H1 (cell line): ENCODE results near the gene OTOS. TPM values are rescaled to one million over a fixed set of nuclear protein-coding genes. Genes with fewer than 3 reads are reported as not detected.

ENCODE experiments used
- CTCF ChIA-PET: fragments of 300-600 bp; sonication (Branson Sonifier 250); formaldehyde crosslinking; loops from one replicate; lab custom pipeline; 2021; ENCODE audit not compliant: partially characterized antibody; lab: Charles Lee
- POLR2A ChIA-PET: fragments of 300-600 bp; sonication (Branson Sonifier 250); formaldehyde crosslinking; loops from one replicate; lab custom pipeline; 2021; ENCODE audit warnings: inconsistent platforms; ENCODE audit not compliant: partially characterized antibody; lab: Charles Lee
- DNase-seq, 2 experiments: peaks; one replicate each; pipeline versions ENCODE4 v3.0.0 to v3.0.0-alpha.2; 2010 to 2022; ENCODE audit warnings: low spot score in 2 of 2, low read depth in 1 of 2, mixed read lengths in 1 of 2
- FAIRE-seq: peaks from 2 replicates; lab custom pipeline; 2011; peaks lifted over from hg19 to GRCh38; lab: Jason Lieb, UNC
- H2AFZ ChIP-seq: 2 replicates; pipeline ENCODE4 v1.8.1; 2012; ENCODE audit warnings: low read length, inconsistent platforms
- H2AK5ac ChIP-seq: 2 replicates; pipeline ENCODE4 v1.6.1; 2013; ENCODE audit warnings: low read depth, low read length
- H2BK120ac ChIP-seq: replicated peaks from 2 replicates; pipeline ENCODE3; 2013; ENCODE audit warnings: low read depth, low read length, inconsistent platforms
- H2BK12ac ChIP-seq: 2 replicates; pipeline ENCODE4 v1.6.1; 2013; ENCODE audit warnings: low read depth, low read length
- H2BK15ac ChIP-seq: 2 replicates; pipeline ENCODE4 v1.6.1; 2013; ENCODE audit warnings: low read length
- H2BK20ac ChIP-seq: 2 replicates; pipeline ENCODE4 v1.6.1; 2013; ENCODE audit warnings: low read length
- H2BK5ac ChIP-seq: 2 replicates; pipeline ENCODE4 v1.6.1; 2013; ENCODE audit warnings: low read depth, low read length
- H3K14ac ChIP-seq: 2 replicates; pipeline ENCODE4 v1.6.1; 2013; ENCODE audit warnings: inconsistent platforms; ENCODE audit not compliant: insufficient read length
- H3K18ac ChIP-seq: 2 replicates; pipeline ENCODE4 v1.6.1; 2013; ENCODE audit warnings: low read length; ENCODE audit errors: extremely low read depth
- H3K23ac ChIP-seq: 2 replicates; pipeline ENCODE4 v1.6.1; 2013; ENCODE audit warnings: inconsistent platforms; ENCODE audit not compliant: insufficient read length
- H3K23me2 ChIP-seq: 2 replicates; pipeline ENCODE4 v1.6.1; 2013; ENCODE audit warnings: low read depth, low read length
- H3K27ac ChIP-seq: 2 replicates; pipeline ENCODE4 v1.6.1; 2011; ENCODE audit warnings: low read depth, low read length, inconsistent platforms
- H3K27me3 ChIP-seq, 4 experiments: replicated peaks in 1 of 4; 1 replicate in 1 of 4; 2 replicates in 3 of 4; pipeline versions ENCODE4 v1.6.1 to v1.8.1; 2011 to 2013; ENCODE audit warnings: low read length in 3 of 4, mild to moderate bottlenecking in 3 of 4, inconsistent platforms in 2 of 4, mixed read lengths in 2 of 4, moderate library complexity in 1 of 4; ENCODE audit not compliant: control insufficient read depth in 3 of 4, insufficient read depth in 3 of 4; ENCODE audit errors: extremely low read depth in 1 of 4
- H3K36me3 ChIP-seq, 4 experiments: 2 replicates each; pipeline versions ENCODE4 v1.6.1 to v1.8.1; 2011 to 2013; ENCODE audit warnings: mild to moderate bottlenecking in 4 of 4, low read length in 3 of 4, moderate library complexity in 2 of 4, control low read depth in 1 of 4, inconsistent platforms in 1 of 4; ENCODE audit not compliant: insufficient read depth in 4 of 4, control insufficient read depth in 2 of 4
- H3K4ac ChIP-seq: replicated peaks from 2 replicates; pipeline ENCODE3; 2013; ENCODE audit warnings: low read length, low read depth, mixed read lengths, inconsistent platforms; ENCODE audit not compliant: insufficient read length
- H3K4me1 ChIP-seq, 4 experiments: replicated peaks in 1 of 4; 1 replicate in 1 of 4; 2 replicates in 3 of 4; pipeline versions ENCODE4 v1.6.1 to v1.8.1; 2011 to 2013; ENCODE audit warnings: low read length in 3 of 4, inconsistent platforms in 2 of 4, mixed read lengths in 1 of 4; ENCODE audit not compliant: insufficient read depth in 4 of 4, control insufficient read depth in 3 of 4
- H3K4me2 ChIP-seq, 2 experiments: 2 replicates each; pipeline versions ENCODE4 v1.6.1 to v1.8.1; 2011 to 2013; ENCODE audit warnings: low read depth in 2 of 2, low read length in 2 of 2, control low read depth in 1 of 2, inconsistent platforms in 1 of 2, mild to moderate bottlenecking in 1 of 2; ENCODE audit not compliant: insufficient read depth in 1 of 2
- H3K4me3 ChIP-seq, 4 experiments: fragments of 200-600, 300-600 bp in 1 of 4; sonication (generic), shearing (Covaris generic), sonication (Bioruptor Twin) in 1 of 4; 2 replicates each; pipeline versions ENCODE4 v1.5.1 to v1.8.1; 2011 to 2016; ENCODE audit warnings: low read length in 4 of 4, low read depth in 3 of 4, control low read depth in 2 of 4, inconsistent platforms in 2 of 4, mild to moderate bottlenecking in 2 of 4, mixed read lengths in 1 of 4, moderate library complexity in 1 of 4; ENCODE audit not compliant: insufficient read depth in 2 of 4; ENCODE audit errors: extremely low read depth in 1 of 4
- H3K56ac ChIP-seq: replicated peaks from 2 replicates; pipeline ENCODE3; 2013; ENCODE audit warnings: low read depth, mild to moderate bottlenecking, mixed read lengths, low read length, inconsistent platforms; ENCODE audit not compliant: insufficient read length
- H3K79me1 ChIP-seq: 2 replicates; pipeline ENCODE4 v1.6.1; 2013; ENCODE audit warnings: low read depth, low read length, control low read depth
- H3K79me2 ChIP-seq, 2 experiments: 2 replicates each; pipeline versions ENCODE4 v1.6.1 to v1.8.1; 2012 to 2013; ENCODE audit warnings: low read length in 2 of 2, mild to moderate bottlenecking in 2 of 2, inconsistent platforms in 1 of 2; ENCODE audit not compliant: insufficient read depth in 2 of 2, control insufficient read depth in 1 of 2
- H3K9ac ChIP-seq, 4 experiments: replicated peaks in 1 of 4; 1 replicate in 1 of 4; 2 replicates in 3 of 4; pipeline versions ENCODE4 v1.6.1 to v1.8.1; 2011 to 2013; ENCODE audit warnings: low read depth in 3 of 4, low read length in 3 of 4, control low read depth in 2 of 4, mild to moderate bottlenecking in 2 of 4, moderate library complexity in 2 of 4, inconsistent platforms in 1 of 4; ENCODE audit errors: extremely low read depth in 1 of 4
- H3K9me3 ChIP-seq, 2 experiments: 2 replicates each; pipeline versions ENCODE4 v1.6.1 to v1.8.1; 2012 to 2013; ENCODE audit warnings: mild to moderate bottlenecking in 2 of 2, moderate library complexity in 2 of 2, control low read depth in 1 of 2, inconsistent platforms in 1 of 2, low read depth in 1 of 2, low read length in 1 of 2, mixed read lengths in 1 of 2; ENCODE audit not compliant: insufficient read depth in 2 of 2
- H4K20me1 ChIP-seq, 2 experiments: replicated peaks in 1 of 2; 2 replicates each; pipeline versions ENCODE3 to v1.8.1; 2011 to 2013; ENCODE audit warnings: inconsistent platforms in 2 of 2, low read length in 2 of 2, mild to moderate bottlenecking in 1 of 2; ENCODE audit not compliant: insufficient read depth in 2 of 2, control insufficient read depth in 1 of 2
- H4K5ac ChIP-seq: 2 replicates; pipeline ENCODE4 v1.6.1; 2013; ENCODE audit warnings: low read length, low read depth, mixed read lengths, inconsistent platforms; ENCODE audit not compliant: insufficient read length
- H4K8ac ChIP-seq: 2 replicates; pipeline ENCODE4 v1.8.0; 2013; ENCODE audit warnings: mild to moderate bottlenecking, moderate library complexity, low read length, inconsistent platforms; ENCODE audit not compliant: insufficient read depth; ENCODE audit errors: extremely low read depth
- H4K91ac ChIP-seq: replicated peaks from 2 replicates; pipeline ENCODE3; 2013; ENCODE audit warnings: low read length, mixed read lengths, inconsistent platforms; ENCODE audit not compliant: insufficient read length
- ASH2L ChIP-seq: fragments of 200-600, 300-600 bp; sonication (generic); IDR thresholded peaks from one replicate; pipeline ENCODE4 v1.7.1; 2017; ENCODE audit warnings: low read length
- CBX8 ChIP-seq: fragments of 300-800, 300-1000 bp; sonication (generic); IDR thresholded peaks from 2 replicates; pipeline ENCODE4 v1.7.1; 2016; ENCODE audit warnings: low read depth, low read length, borderline replicate concordance
- CEBPB ChIP-seq: IDR thresholded peaks from 2 replicates; pipeline ENCODE4 v1.6.1; 2012; ENCODE audit warnings: low read depth, low read length
- EP300 ChIP-seq, 2 experiments: IDR thresholded peaks; 1 replicate in 1 of 2; 2 replicates in 1 of 2; pipeline ENCODE4 v1.6.1; 2011 to 2012; ENCODE audit warnings: low read depth in 2 of 2, low read length in 2 of 2, mild to moderate bottlenecking in 2 of 2, borderline replicate concordance in 1 of 2, inconsistent platforms in 1 of 2, moderate library complexity in 1 of 2
- KDM1A ChIP-seq: fragments of 200-600, 300-600 bp; sonication (generic); IDR thresholded peaks from 2 replicates; pipeline ENCODE4 v1.7.1; 2016; ENCODE audit warnings: mild to moderate bottlenecking, low read length, borderline replicate concordance
- POLR2AphosphoS5 ChIP-seq: IDR thresholded peaks from 2 replicates; pipeline ENCODE4 v1.6.1; 2011; ENCODE audit warnings: low read depth, low read length
- SUZ12 ChIP-seq: fragments of 200-600 bp; sonication (generic); IDR thresholded peaks from 2 replicates; pipeline ENCODE4 v1.6.1; 2012; ENCODE audit warnings: mild to moderate bottlenecking, inconsistent platforms, low read length, moderate library complexity, mixed read lengths
- TCF12 ChIP-seq: IDR thresholded peaks from 2 replicates; pipeline ENCODE4 v1.6.1; 2011; ENCODE audit warnings: low read depth, mild to moderate bottlenecking, low read length
- WGBS, 2 experiments: shearing (Covaris generic) in 1 of 2; methylation state at CpG; one replicate each; pipeline versions ENCODE4 v1.1.6 to v1.1.7; 2013 to 2015; ENCODE audit warnings: low lambda C conversion rate in 2 of 2, mixed read lengths in 2 of 2, inconsistent platforms in 1 of 2, low coverage in 1 of 2, missing lambda C conversion rate in 1 of 2; ENCODE audit not compliant: insufficient replicate concordance in 2 of 2, insufficient coverage in 1 of 2, insufficient read length in 1 of 2; ENCODE audit errors: extremely low coverage in 1 of 2, missing lambda C conversion rate in 1 of 2; 5-methylcytosine and 5-hydroxymethylcytosine counted together
- polyA plus RNA-seq, 7 experiments: library from polyadenylated mRNA; depleted of rRNA in 3 of 7; stranded (reverse) in 5 of 7; unstranded in 2 of 7; fragments of >200 nt in 5 of 7; fragments of 200-250 nt in 2 of 7; gene quantifications; 1 replicate in 5 of 7; 2 replicates in 1 of 7; 4 replicates in 1 of 7; pipeline versions ENCODE4 v1.2.1 to v1.2.3, GENCODE V29; 2011 to 2013; ENCODE audit warnings: missing spikeins in 2 of 7, mixed read lengths in 2 of 7
- total RNA-seq: library from RNA; stranded (reverse); fragmentation: NEBNext Ultra II Directional; extraction: Animal tissue kit (Norgen Biotek cat#: 25700); gene quantifications from 2 replicates; pipeline ENCODE4 v1.2.1, GENCODE V29; 2021
- TF ChIP-seq, protein P1 (sequence below): IDR thresholded peaks from 2 replicates; pipeline ENCODE4 v1.6.1; 2012; ENCODE audit warnings: inconsistent platforms

OTOS gene
- total and polyA plus RNA-seq, 2 of the 8 experiments (the other 6 are each of a cell fraction or from before 2014, with no cell fraction given), result 0.17 TPM; not detected in 1

DNA sequence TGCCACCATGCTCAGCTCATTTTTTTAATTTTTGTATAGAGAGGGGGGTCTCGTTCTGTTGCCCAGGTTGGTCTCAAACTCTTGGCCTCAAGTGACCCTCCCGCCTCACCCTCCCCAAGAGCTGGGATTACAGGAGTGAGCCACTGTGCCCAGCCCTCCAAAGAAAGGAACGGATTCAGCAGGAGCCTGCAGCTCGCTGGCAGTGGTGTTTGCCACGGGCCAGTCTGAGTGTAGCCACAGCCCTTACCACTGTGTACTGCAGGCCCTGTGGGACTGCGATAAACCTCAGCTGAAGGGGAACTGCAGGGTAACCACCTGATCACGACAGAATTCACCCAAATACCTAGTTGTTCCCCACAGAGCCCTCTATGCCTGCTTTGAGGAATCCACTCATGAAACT lies 11.1 kb downstream of the OTOS start:
- no peak overlapping the region for H3K14ac ChIP-seq
- H3K4ac ChIP-seq, result no peak overlapping the region
- no peak overlapping the region for H3K9ac ChIP-seq
- H3K4me1 ChIP-seq, result no peaks in the 10 kb centered on the region
- H4K8ac ChIP-seq, result no peak overlapping the region
- H4K20me1 ChIP-seq, result peaks cover 11 to 12% of the 10 kb centered on the region in 2 experiments
- no peaks in the 10 kb centered on the region; the same call in 1 of the 2 replicates for H3K79me1 ChIP-seq
- FAIRE-seq (no peak), DNase-seq (no peak)
- ChIA-PET POLR2A (interaction anchor here (0.6 to 1.5 kb wide), 2 partner anchors 9 to 15 kb away, joined by 3 to 5 read pairs; no protein-coding TSS in a partner anchor), CTCF (interaction anchor here (0.9 to 1.9 kb wide), 2 partner anchors 15 to 31 kb away, joined by 3 to 5 read pairs; no protein-coding TSS in a partner anchor)
- H3K27ac ChIP-seq, result no peak overlapping the region
- no peak overlapping the region for H3K18ac ChIP-seq
- H4K91ac ChIP-seq, result no peak overlapping the region
- no peaks in the 10 kb centered on the region for H3K9me3 ChIP-seq
- H2AK5ac ChIP-seq, result no peak overlapping the region
- H4K5ac ChIP-seq, result no peak overlapping the region
- H2BK12ac ChIP-seq, result no peak overlapping the region
- no peak overlapping the region for H3K56ac ChIP-seq
- no peak overlapping the region for H3K23ac ChIP-seq
- no peaks in the 10 kb centered on the region; the same call in 1 of the 2 replicates for H3K23me2 ChIP-seq
- H2BK5ac ChIP-seq, result no peak overlapping the region
- H3K27me3 ChIP-seq, result no peaks in the 10 kb centered on the region
- H3K79me2 ChIP-seq, result peaks cover under 1 to 6% of the 10 kb centered on the region in 2 experiments; a peak in 3 of 4 replicates
- H2BK15ac ChIP-seq, result no peak overlapping the region
- peaks cover 22 to 65% (median 58%) of the 10 kb centered on the region in 4 experiments for H3K36me3 ChIP-seq
- no peak overlapping the region for H2BK120ac ChIP-seq
- H3K4me2 ChIP-seq, result no peak overlapping the region
- H3K4me3 ChIP-seq, result no peak overlapping the region
- TF ChIP-seq POLR2AphosphoS5, result no peak
- TF ChIP-seq KDM1A, result no peak
- no peak for TF ChIP-seq TCF12
- TF ChIP-seq SUZ12, result no peak
- no peak for TF ChIP-seq ASH2L
- no peak for TF ChIP-seq EP300 (IDR thresholded peaks at IDR 0.05; ENCODE audit: borderline replicate concordance in 1 of 2, low read depth in 2 of 2, low read length in 2 of 2)
- no peak for TF ChIP-seq CEBPB
- TF ChIP-seq CBX8, result no peak
- TF ChIP-seq, protein P1, sequence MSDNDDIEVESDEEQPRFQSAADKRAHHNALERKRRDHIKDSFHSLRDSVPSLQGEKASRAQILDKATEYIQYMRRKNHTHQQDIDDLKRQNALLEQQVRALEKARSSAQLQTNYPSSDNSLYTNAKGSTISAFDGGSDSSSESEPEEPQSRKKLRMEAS, result no peak
- 81% methylated on average over 7 of the region's 7 CpGs; no CpG with 5 or more reads in 1 of the 2 experiments for WGBS, 2 experiments
- no peak overlapping the region for H2BK20ac ChIP-seq
- no peak overlapping the region for H2AFZ ChIP-seq
